HCT116 (cell line): ENCODE results near the gene SORCS2.

ENCODE experiments used
- CTCF ChIP-seq, 3 experiments: fragments of 200-600 bp in 1 of 3; sonication (generic) in 1 of 3; IDR thresholded peaks in 2 of 3; conservative IDR thresholded peaks in 1 of 3; 2 replicates each; pipeline ENCODE4 v1.5.1; 2012 to 2017; ENCODE audit warnings: low read depth in 2 of 3, low read length in 2 of 3, antibody characterized with exemption in 1 of 3, borderline replicate concordance in 1 of 3, control low read depth in 1 of 3, mild to moderate bottlenecking in 1 of 3, mixed read lengths in 1 of 3, mixed run types in 1 of 3, moderate library complexity in 1 of 3; ENCODE audit not compliant: insufficient read depth in 1 of 3
- EZH2 ChIP-seq: fragments of 200-600 bp; sonication (generic); IDR thresholded peaks from 2 replicates; pipeline ENCODE4 v1.6.1; 2017; ENCODE audit warnings: antibody characterized with exemption, mixed run types
- JUND ChIP-seq: IDR thresholded peaks from 2 replicates; pipeline ENCODE4 v1.6.1; 2012
- POLR2A ChIP-seq: IDR thresholded peaks from 2 replicates; pipeline ENCODE4 v1.7.0; 2011; ENCODE audit warnings: borderline replicate concordance; ENCODE audit not compliant: insufficient read depth, insufficient read length; ENCODE audit errors: extremely low read depth
- RAD21 ChIP-seq: IDR thresholded peaks from 2 replicates; pipeline ENCODE4 v1.6.1; 2012; ENCODE audit warnings: low read depth, mild to moderate bottlenecking
- REST ChIP-seq: IDR thresholded peaks from 2 replicates; pipeline ENCODE4 v1.6.1; 2012; ENCODE audit warnings: low read depth
- ZBTB33 ChIP-seq: IDR thresholded peaks from 2 replicates; pipeline ENCODE4 v1.6.1; 2011; ENCODE audit warnings: mild to moderate bottlenecking, low read length, moderate library complexity; ENCODE audit not compliant: insufficient replicate concordance; ENCODE audit errors: extremely low read depth
- ZFX ChIP-seq: fragments of 450-650 bp; IDR thresholded peaks from 2 replicates; pipeline ENCODE4 v1.6.1; 2017
- ZNF274 ChIP-seq: fragments of 200-500 bp; sonication (Bioruptor generic); IDR thresholded peaks from 2 replicates; pipeline ENCODE4 v1.6.1; 2014; ENCODE audit warnings: mild to moderate bottlenecking, low read depth, low read length, inconsistent platforms

- no peak for TF ChIP-seq EZH2
- no peak for TF ChIP-seq CTCF (IDR thresholded peaks at IDR 0.05 in 2 of 3, conservative IDR thresholded peaks at IDR 0.05 in 1 of 3; ENCODE audit: borderline replicate concordance in 1 of 3, insufficient read depth in 1 of 3, low read depth in 2 of 3, low read length in 2 of 3)
- TF ChIP-seq ZFX: no peak
- no peak for TF ChIP-seq ZBTB33
- TF ChIP-seq REST: no peak
- no peak for TF ChIP-seq RAD21
- no peak for TF ChIP-seq ZNF274
- no peak for TF ChIP-seq POLR2A
- no peak for TF ChIP-seq JUND
These were observed 144.4 kb downstream of the SORCS2 start for GRCh38 chr4:7336732-7337131.
